ACHN (cell line): ENCODE data around the gene KRT40.

Experiments used
- DNase-seq: peaks from one replicate; pipeline ENCODE4 v3.0.0-alpha.2; 2015
- in situ Hi-C: cut with HindIII; loops from 2 replicates; pipeline ENCODE4 v1.10.0; 2017; ENCODE audit warnings: low sequenced_read_pairs, low pct_ligation_motif_present, low pct_unique_long_range_greater_than_20kb

The KRT40 gene

GRCh38 chr17:40984226-40984625 lies at the start of gene KRT40:
Gene KRT40 (minus strand): TSS chr17:40984326. CDS start chr17:40984273, 53 bp downstream.
- in situ Hi-C loops = no loop called here
- no peak for DNase-seq

DNA sequence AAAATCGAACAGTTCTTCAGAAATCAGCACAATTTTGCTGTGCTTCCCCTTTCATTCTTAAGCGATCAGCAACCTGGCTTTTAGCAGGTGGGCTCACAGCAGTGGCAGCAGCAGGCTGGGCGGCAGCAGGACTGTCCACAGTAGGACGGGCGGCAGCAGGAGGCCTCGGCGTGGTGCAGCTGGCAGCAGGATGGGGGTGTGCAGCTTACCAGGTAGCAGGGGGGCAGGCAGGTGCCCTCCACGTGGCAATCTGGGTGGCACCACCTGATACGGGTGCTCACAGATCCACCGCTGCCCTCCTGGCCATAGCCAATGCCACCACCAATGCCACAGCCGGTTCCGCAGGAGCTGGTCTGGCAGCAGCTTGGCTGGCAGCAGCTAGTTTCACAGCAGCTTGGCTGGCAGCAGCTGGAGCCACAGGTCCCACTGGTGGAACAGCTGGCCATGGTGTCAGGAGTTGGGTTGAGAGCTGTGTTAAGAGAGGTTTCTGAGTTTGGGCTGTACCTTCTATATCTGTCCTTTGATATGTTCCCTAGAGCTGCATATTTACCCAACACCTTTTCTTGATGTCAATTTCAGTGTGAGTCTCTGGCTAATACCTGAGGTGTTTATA lies 45.6 kb upstream of the KRT40 start, which contains the start of gene KRTAP1-4:
KRTAP1-4 (minus strand) TSS at position 563 of the 613 bp plus-strand sequence; CDS start at position 446, 117 bp downstream.
- in situ Hi-C loops = no loop called here
- no peak for DNase-seq

DNA sequence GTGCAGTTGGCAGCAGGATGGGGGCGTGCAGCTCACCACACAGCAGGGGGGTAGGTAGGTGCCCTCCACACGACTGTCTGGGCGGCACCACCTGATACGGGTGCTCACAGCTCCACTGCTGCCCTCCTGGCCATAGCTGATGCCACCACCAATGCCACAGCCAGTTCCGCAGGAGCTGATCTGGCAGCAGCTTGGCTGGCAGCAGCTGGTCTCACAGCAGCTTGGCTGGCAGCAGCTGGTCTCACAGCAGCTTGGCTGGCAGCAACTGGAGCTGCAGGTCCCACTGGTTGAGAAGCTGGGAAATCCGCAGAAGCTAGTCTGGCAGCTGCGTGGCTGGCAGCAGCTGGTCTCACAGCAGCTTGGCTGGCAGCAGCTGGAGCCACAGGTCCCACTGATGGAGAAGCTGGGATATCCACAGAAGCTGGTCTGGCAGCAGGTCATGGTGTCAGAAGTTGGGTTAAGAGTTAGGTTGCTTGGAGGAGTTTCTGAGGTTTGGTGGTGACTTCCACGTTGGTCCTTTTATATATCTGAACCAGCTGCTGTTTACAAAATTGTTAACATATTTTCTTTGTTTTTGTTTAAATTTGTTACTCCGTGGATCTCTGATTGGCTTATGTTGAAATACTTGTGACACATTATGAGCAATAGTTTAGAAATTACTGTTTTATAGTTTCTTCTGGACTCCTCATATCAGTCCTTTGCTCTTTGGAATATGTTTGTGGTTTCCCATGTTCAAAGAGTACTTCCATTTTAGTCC lies 42.8 kb upstream of the KRT40 start, which contains the start of gene KRTAP1-5:
KRTAP1-5 (minus strand) TSS at position 494 of the 757 bp plus-strand sequence; CDS start at position 441, 53 bp downstream.
- in situ Hi-C loops = no loop called here
- no peak for DNase-seq

GRCh38 chr17:41024697-41025096 lies 40.6 kb upstream of the KRT40 start:
- in situ Hi-C loops = no loop called here

DNA sequence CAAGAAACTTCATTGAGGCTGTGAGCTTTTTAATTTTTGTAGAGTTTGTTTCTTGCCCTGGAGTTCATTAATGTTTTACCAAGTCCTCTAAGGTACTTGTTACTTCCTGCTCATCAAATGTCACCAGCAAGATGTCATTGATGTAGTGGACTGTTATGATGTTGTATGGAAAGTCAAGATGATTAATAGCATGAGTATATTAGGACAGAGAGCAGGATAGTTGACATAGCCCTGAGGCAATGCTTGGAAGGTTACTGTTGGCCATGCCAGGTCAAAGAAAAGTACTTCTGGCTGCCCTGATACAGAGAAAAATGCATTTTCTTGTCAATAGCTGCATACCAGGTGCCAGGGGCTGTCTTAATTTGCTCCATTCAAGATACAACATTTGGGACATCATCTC lies 36.2 kb upstream of the KRT40 start:
- in situ Hi-C loops = no loop called here
- no peak for DNase-seq

More at GRCh38 chr17:41024697-41025096, 40.6 kb upstream of the KRT40 start:
- DNase-seq = no peak

GRCh38 chr17:41019415-41019814 lies 35.3 kb upstream of the KRT40 start:
- no peak for DNase-seq
- in situ Hi-C loops = no loop called here

- in situ Hi-C loops = no loop called here
- no peak for DNase-seq
Measured at GRCh38 chr17:41018541-41018940, 34.4 kb upstream of the KRT40 start.

- no peak for DNase-seq
- in situ Hi-C loops = no loop called here
Measured at GRCh38 chr17:41016578-41017215, 32.6 kb upstream of the KRT40 start.

DNA sequence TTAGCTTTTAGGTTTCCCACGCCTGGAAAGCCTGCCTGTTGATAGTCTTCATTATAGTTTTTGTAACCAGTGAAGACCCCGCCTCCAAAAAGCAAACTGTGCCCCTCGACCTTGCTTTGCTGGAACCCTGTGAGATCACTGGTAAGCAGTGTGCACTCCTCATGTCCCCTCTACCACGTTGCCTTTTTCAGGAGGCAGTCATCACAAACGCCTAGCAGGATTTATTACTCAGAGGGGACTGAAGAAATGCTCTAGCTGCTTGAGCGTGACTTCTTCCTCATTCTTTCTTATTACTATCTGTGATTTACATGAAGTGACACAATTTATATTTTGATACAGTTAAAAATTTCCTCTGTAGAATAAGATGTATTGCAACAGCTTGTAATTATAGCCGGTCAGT lies 31.3 kb upstream of the KRT40 start:
- in situ Hi-C loops = no loop called here
- no peak for DNase-seq

DNA sequence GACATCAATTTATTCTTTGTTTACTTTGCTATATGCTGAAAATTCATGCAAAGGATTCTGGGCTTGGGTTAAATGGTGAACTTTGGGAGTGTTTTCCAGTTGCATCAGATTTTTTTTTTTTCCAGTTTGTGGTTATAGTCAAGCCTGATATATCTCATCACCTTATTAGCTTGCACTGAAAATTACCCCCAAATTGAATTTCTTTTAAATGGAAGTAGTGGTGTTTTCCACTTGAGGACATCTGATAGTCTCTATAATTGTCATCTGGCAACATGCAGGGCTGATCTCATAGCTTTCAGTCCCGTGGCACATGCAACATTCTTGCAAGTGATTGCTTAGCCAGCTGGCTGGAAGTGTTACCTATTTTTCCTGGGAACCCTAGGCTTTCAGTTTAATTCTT lies 29.5 kb upstream of the KRT40 start:
- in situ Hi-C loops = no loop called here
- DNase-seq = no peak

DNA sequence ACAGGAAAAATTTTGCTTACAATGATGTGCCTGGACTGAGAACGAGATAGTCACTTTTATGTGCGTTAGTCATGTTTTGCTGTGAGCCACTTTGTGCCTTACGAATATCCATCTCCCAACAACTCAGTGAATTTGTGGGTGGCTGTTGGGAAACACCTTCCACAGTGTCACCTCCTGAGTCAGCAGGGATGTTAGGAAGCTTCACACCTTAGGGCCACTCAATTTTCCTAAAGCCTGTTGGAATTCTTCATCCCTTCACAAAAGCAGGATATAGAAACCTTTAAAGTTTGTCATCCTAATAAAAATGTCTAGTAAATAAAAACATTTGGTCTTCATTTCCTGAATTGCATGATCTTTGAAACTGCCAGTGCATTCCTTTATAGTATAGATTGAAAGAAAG lies 29.1 kb upstream of the KRT40 start:
- DNase-seq = no peak
- in situ Hi-C loops = no loop called here

GRCh38 chr17:41012326-41013120 lies 28.4 kb upstream of the KRT40 start:
- in situ Hi-C loops = no loop called here
- no peak for DNase-seq

- DNase-seq = no peak
- in situ Hi-C loops = no loop called here
Measured at GRCh38 chr17:41010441-41010840, 26.3 kb upstream of the KRT40 start.

DNA sequence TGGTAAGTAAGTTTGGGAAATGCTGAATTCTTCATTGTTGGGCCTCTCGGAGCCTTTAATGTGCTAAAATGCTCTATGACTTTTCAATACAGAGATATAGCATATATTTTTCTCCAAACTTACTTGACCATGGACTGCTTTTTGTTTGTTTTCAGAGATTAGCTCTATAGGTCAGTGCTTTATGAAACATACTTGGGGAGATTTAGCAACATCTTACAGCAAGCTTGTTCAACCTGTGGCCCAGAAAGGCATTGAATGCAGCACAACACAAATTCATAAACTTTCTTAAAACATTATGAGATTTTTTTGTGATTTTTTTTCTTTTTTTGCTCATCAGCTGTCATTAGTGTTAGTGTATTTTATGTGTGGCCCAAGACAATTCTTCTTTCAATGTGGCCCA lies 25.8 kb upstream of the KRT40 start:
- in situ Hi-C loops = no loop called here
- no peak for DNase-seq

DNA sequence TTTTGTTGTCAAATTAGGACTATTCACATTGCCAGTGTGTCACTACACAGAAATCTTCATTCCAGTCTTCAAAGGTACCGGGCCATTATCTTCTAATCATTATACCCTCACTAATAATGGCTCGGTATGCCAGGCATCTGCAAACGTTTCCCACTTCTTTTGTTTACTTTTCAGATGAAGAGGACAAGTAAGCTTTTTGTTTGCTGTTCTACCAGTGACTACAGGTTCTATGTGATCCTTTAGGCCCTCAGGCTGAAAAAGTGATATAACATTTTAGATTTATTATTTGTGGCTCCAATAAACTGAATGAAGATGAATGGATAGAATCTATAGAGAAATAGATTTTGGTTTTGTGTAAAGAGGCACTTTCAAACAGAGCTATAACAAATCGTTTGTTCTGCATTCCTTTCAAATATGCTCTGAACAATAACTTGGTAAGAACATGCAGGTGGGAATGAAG lies 25.2 kb upstream of the KRT40 start:
- in situ Hi-C loops = no loop called here
- DNase-seq = no peak

GRCh38 chr17:41008811-41009210 lies 24.7 kb upstream of the KRT40 start, which contains the start of gene KRTAP3-1:
Gene KRTAP3-1 (minus strand): TSS chr17:41009128. CDS start chr17:41009074, 54 bp downstream.
- no peak for DNase-seq
- in situ Hi-C loops = no loop called here

DNA sequence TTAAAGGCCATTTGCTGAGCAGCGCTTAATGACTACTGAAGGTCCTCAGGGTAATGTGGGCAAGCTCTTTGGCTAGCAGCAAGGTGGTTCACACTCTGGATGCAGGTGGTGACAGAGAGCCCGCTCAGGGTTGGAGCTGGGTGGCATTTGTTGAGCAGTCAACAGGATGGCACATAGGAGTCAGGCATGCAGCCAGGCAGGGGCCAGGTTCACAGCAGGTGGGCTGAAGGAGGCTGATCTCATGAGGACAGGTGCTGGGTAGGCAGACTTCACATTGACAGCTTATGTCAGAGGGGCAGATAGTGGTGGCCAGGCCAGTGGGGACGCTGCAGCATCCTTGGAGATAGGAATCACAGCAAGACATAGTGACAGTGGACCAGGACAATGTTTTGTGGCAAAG lies 20.3 kb upstream of the KRT40 start:
- in situ Hi-C loops = no loop called here
- DNase-seq = no peak

DNA sequence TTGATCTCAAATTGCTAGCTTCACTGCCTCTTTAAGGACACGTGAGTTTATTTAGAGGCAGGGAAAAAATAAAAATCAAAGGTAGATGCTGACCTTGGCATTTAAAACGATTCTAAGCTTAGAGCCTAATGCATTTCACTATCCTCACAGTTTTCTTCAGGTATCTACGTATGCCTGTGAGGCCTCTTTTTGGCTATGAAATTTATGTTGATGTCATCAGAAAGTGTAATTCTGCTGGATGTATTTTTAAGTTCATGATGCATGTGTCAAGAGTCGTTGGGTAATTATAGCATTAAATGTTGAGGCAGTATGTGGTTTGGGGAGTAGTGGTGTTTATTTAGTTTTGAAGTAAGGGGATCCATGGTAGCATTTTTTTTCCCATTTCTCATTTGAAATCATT lies 19.8 kb upstream of the KRT40 start:
- in situ Hi-C loops = no loop called here
- no peak for DNase-seq

DNA sequence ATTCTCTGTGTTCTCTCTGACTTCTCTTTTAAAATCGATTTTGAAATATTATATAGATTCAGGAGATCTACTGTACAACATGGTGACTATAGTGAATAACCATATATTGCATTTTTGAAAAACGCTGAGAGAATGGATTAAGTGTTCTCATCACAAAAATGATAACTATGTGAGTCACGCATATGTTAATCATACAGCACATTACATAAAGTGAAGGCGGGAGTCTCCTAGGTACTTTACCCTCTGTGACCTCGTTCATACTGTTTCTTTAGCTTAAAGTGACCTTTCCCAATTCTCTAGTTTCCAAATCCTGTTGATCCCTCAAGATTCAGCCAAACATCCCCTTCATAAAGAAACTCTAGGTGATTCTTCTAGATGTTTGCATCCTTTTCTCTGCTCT lies 18.7 kb upstream of the KRT40 start:
- in situ Hi-C loops = no loop called here
- no peak for DNase-seq
